HCT116 (cell line): ENCODE measurements around the gene ARSG. TPM values are rescaled to one million over a fixed set of nuclear protein-coding genes. Genes with fewer than 3 reads are reported as not detected.

Experiments
- ATAC-seq: fragments of 200-7000 bp; cut with Tn5 transposase; 2 replicates; pipeline ENCODE4 v1.9.1; 2020; ENCODE audit warnings: mild to moderate bottlenecking, moderate library complexity
- BruUV-seq: library from RNA; stranded (reverse); fragments of 400-500 nt; replicated peaks from 2 replicates; lab custom pipeline; 2021; lab: Mats Ljungman, UMichigan
- CTCF ChIA-PET: fragments of 300-600 bp; sonication (Branson Sonifier 250); formaldehyde crosslinking; loops from one replicate; lab custom pipeline; 2021; ENCODE audit warnings: antibody characterized with exemption; lab: Charles Lee
- POLR2A ChIA-PET: fragments of 300-600, 350-600 bp; sonication (Branson Sonifier 250); formaldehyde crosslinking; loops from one replicate; lab custom pipeline; 2021; ENCODE audit warnings: antibody characterized with exemption; lab: Charles Lee
- RAD21 ChIA-PET, 2 experiments: fragments of 300-600 bp; sonication (Branson Sonifier 250); formaldehyde crosslinking; loops; one replicate each; lab custom pipeline; 2023; ENCODE audit warnings: low total read pairs in 2 of 2; ENCODE audit not compliant: uncharacterized antibody in 2 of 2, unreplicated experiment in 2 of 2, low non-redundant PET in 1 of 2; lab: Charles Lee
- DNase-seq: peaks from one replicate; pipeline ENCODE4 v3.0.0-alpha.2; 2010; ENCODE audit warnings: low read depth, low spot score
- H2AFZ ChIP-seq: fragments of 200-600 bp; shearing (Covaris generic), sonication (generic); 2 replicates; pipeline ENCODE4 v1.6.1; 2017; ENCODE audit warnings: low read depth, mixed run types, mixed read lengths, antibody characterized with exemption, low read length; ENCODE audit not compliant: poor library complexity, severe bottlenecking
- H3K27ac ChIP-seq: 2 replicates; pipeline ENCODE4 v1.5.1; 2012; ENCODE audit warnings: low read depth, low read length
- H3K27me3 ChIP-seq: fragments of 200-600 bp; sonication (generic); 2 replicates; pipeline ENCODE4 v1.6.1; 2016; ENCODE audit warnings: mixed run types, low read length, mixed read lengths; ENCODE audit not compliant: insufficient read depth
- H3K36me3 ChIP-seq, 2 experiments: fragments of 200-500 bp in 1 of 2; fragments of 200-600 bp in 1 of 2; sonication (Bioruptor generic) in 1 of 2; sonication (generic) in 1 of 2; 2 replicates each; pipeline versions ENCODE4 v1.5.1 to v1.6.1; 2014 to 2016; ENCODE audit warnings: low read length in 2 of 2, inconsistent platforms in 1 of 2, mixed read lengths in 1 of 2, mixed run types in 1 of 2; ENCODE audit not compliant: insufficient read depth in 2 of 2, control insufficient read depth in 1 of 2
- H3K4me1 ChIP-seq, 2 experiments: fragments of 200-600 bp in 1 of 2; sonication (generic) in 1 of 2; 2 replicates each; pipeline versions ENCODE4 v1.5.1 to v1.6.1; 2012 to 2017; ENCODE audit warnings: low read length in 2 of 2, inconsistent platforms in 1 of 2, mild to moderate bottlenecking in 1 of 2, mixed read lengths in 1 of 2, mixed run types in 1 of 2, moderate library complexity in 1 of 2; ENCODE audit not compliant: insufficient read depth in 2 of 2, control insufficient read depth in 1 of 2
- H3K4me2 ChIP-seq: fragments of 200-600 bp; sonication (generic); 2 replicates; pipeline ENCODE4 v1.6.1; 2017; ENCODE audit warnings: mixed run types, low read length, mixed read lengths
- H3K4me3 ChIP-seq, 2 experiments: fragments of 200-600 bp in 1 of 2; sonication (generic) in 1 of 2; replicated peaks in 1 of 2; 2 replicates each; pipeline ENCODE4 v1.5.1; 2011 to 2016; ENCODE audit warnings: low read length in 2 of 2, control low read depth in 1 of 2, low read depth in 1 of 2, mild to moderate bottlenecking in 1 of 2, mixed read lengths in 1 of 2, mixed run types in 1 of 2
- H3K79me2 ChIP-seq: fragments of 200-600 bp; sonication (generic); 2 replicates; pipeline ENCODE4 v1.6.1; 2017; ENCODE audit warnings: mild to moderate bottlenecking, mixed run types, low read length, moderate library complexity, mixed read lengths; ENCODE audit not compliant: insufficient read depth
- H3K9ac ChIP-seq: fragments of 200-600 bp; sonication (generic); 2 replicates; pipeline ENCODE4 v1.6.1; 2016; ENCODE audit warnings: low read length, mixed read lengths
- H3K9me2 ChIP-seq: fragments of 200-600 bp; sonication (generic), shearing (Covaris generic); 2 replicates; pipeline ENCODE4 v1.6.1; 2017; ENCODE audit warnings: mixed run types, mild to moderate bottlenecking, moderate library complexity; ENCODE audit not compliant: insufficient read depth
- H3K9me3 ChIP-seq, 2 experiments: fragments of 200-500 bp in 1 of 2; fragments of 200-600 bp in 1 of 2; sonication (Bioruptor generic) in 1 of 2; sonication (generic) in 1 of 2; 2 replicates each; pipeline ENCODE4 v1.6.1; 2014 to 2017; ENCODE audit warnings: low read length in 2 of 2, mixed read lengths in 2 of 2, inconsistent platforms in 1 of 2, low read depth in 1 of 2, mild to moderate bottlenecking in 1 of 2, mixed run types in 1 of 2, moderate library complexity in 1 of 2; ENCODE audit not compliant: control insufficient read depth in 1 of 2, insufficient read depth in 1 of 2
- H4K20me1 ChIP-seq: fragments of 200-600 bp; sonication (generic), shearing (Covaris generic); 2 replicates; pipeline ENCODE4 v1.6.1; 2017; ENCODE audit warnings: mixed run types, mild to moderate bottlenecking, moderate library complexity; ENCODE audit not compliant: insufficient read depth
- EZH2 ChIP-seq: fragments of 200-600 bp; sonication (generic); IDR thresholded peaks from 2 replicates; pipeline ENCODE4 v1.6.1; 2017; ENCODE audit warnings: antibody characterized with exemption, mixed run types
- FOSL1 ChIP-seq: IDR thresholded peaks from 2 replicates; pipeline ENCODE4 v1.6.1; 2012; ENCODE audit warnings: low read depth
- JUND ChIP-seq: IDR thresholded peaks from 2 replicates; pipeline ENCODE4 v1.6.1; 2012
- POLR2A ChIP-seq: IDR thresholded peaks from 2 replicates; pipeline ENCODE4 v1.7.0; 2011; ENCODE audit warnings: borderline replicate concordance; ENCODE audit not compliant: insufficient read depth, insufficient read length; ENCODE audit errors: extremely low read depth
- RAD21 ChIP-seq: IDR thresholded peaks from 2 replicates; pipeline ENCODE4 v1.6.1; 2012; ENCODE audit warnings: low read depth, mild to moderate bottlenecking
- SP1 ChIP-seq: IDR thresholded peaks from 2 replicates; pipeline ENCODE4 v1.6.1; 2012; ENCODE audit warnings: low read depth
- SRF ChIP-seq: IDR thresholded peaks from 2 replicates; pipeline ENCODE4 v1.6.1; 2012; ENCODE audit warnings: low read depth
- TCF7L2 ChIP-seq: IDR thresholded peaks from 2 replicates; pipeline ENCODE4 v1.7.0; 2011; ENCODE audit warnings: borderline replicate concordance, inconsistent platforms; ENCODE audit not compliant: insufficient read depth, insufficient read length; ENCODE audit errors: extremely low read depth
- intact Hi-C: fragments of 100-400 bp; cut with micrococcal nuclease; formaldehyde crosslinking; loops from 2 replicates; pipeline ENCODE4 v1.10.0; 2022
- total RNA-seq: library from RNA; stranded (reverse); gene quantifications from one replicate; pipeline ENCODE4 v1.2.1, GENCODE V29; 2021; ENCODE audit not compliant: unreplicated experiment
- TF ChIP-seq, protein P1 (sequence below), 3 experiments: fragments of 200-600 bp in 1 of 3; sonication (generic) in 1 of 3; IDR thresholded peaks in 2 of 3; conservative IDR thresholded peaks in 1 of 3; 2 replicates each; pipeline ENCODE4 v1.5.1; 2012 to 2017; ENCODE audit warnings: low read depth in 2 of 3, low read length in 2 of 3, antibody characterized with exemption in 1 of 3, borderline replicate concordance in 1 of 3, control low read depth in 1 of 3, mild to moderate bottlenecking in 1 of 3, mixed read lengths in 1 of 3, mixed run types in 1 of 3, moderate library complexity in 1 of 3; ENCODE audit not compliant: insufficient read depth in 1 of 3

The ARSG gene
- total RNA-seq, 1 experiment from 2014 or later, result 17.1 TPM

GRCh38 chr17:68433211-68433610, 141.9 kb downstream of the ARSG start:
- no TSS peak for BruUV-seq
- ATAC-seq, result no peak
- peaks cover 17 to 20% of the 10 kb centered on the region in 2 experiments for H3K4me1 ChIP-seq
- ChIA-PET CTCF (interaction anchor here (0.8 to 7.4 kb wide), 3 partner anchors 34 to 185 kb away, joined by 3 to 79 read pairs (median 13); partner anchors contain the start of gene AMZ2), RAD21 (interaction anchor here in 1 of 2 experiments (1.3 kb wide), 1 partner anchor 170 kb away, joined by 5 read pairs; no protein-coding TSS in a partner anchor), POLR2A (no interaction called here)
- H4K20me1 ChIP-seq, result no peaks in the 10 kb centered on the region
- no peak overlapping the region for H3K4me2 ChIP-seq
- H3K36me3 ChIP-seq, result no peaks in the 10 kb centered on the region
- no peak for DNase-seq
- no peak overlapping the region for H3K27ac ChIP-seq
- H3K4me3 ChIP-seq, result no peak overlapping the region
- H3K79me2 ChIP-seq, result no peaks in the 10 kb centered on the region
- no peak overlapping the region for H2AFZ ChIP-seq
- intact Hi-C loops, result no loop called here
- no peak overlapping the region for H3K9ac ChIP-seq
- H3K27me3 ChIP-seq, result no peaks in the 10 kb centered on the region
- no peaks in the 10 kb centered on the region for H3K9me3 ChIP-seq
- TF ChIP-seq RAD21 (no peak), SP1 (no peak), FOSL1 (no peak), POLR2A (no peak), TCF7L2 (no peak), JUND (no peak), EZH2 (no peak), SRF (no peak)
- TF ChIP-seq, protein P1, sequence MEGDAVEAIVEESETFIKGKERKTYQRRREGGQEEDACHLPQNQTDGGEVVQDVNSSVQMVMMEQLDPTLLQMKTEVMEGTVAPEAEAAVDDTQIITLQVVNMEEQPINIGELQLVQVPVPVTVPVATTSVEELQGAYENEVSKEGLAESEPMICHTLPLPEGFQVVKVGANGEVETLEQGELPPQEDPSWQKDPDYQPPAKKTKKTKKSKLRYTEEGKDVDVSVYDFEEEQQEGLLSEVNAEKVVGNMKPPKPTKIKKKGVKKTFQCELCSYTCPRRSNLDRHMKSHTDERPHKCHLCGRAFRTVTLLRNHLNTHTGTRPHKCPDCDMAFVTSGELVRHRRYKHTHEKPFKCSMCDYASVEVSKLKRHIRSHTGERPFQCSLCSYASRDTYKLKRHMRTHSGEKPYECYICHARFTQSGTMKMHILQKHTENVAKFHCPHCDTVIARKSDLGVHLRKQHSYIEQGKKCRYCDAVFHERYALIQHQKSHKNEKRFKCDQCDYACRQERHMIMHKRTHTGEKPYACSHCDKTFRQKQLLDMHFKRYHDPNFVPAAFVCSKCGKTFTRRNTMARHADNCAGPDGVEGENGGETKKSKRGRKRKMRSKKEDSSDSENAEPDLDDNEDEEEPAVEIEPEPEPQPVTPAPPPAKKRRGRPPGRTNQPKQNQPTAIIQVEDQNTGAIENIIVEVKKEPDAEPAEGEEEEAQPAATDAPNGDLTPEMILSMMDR (IDR thresholded peaks at IDR 0.05 in 2 of 3, conservative IDR thresholded peaks at IDR 0.05 in 1 of 3; ENCODE audit: borderline replicate concordance in 1 of 3, insufficient read depth in 1 of 3, low read depth in 2 of 3, low read length in 2 of 3), result no peak
- H3K9me2 ChIP-seq, result no peaks in the 10 kb centered on the region
